ENCODE results near the gene AIFM1. TPM values are rescaled to one million over a fixed set of nuclear protein-coding genes. Genes with fewer than 3 reads are reported as not detected.

The AIFM1 gene
- total RNA-seq, 2 donors from 2014 or later = 35.6 to 86.9 TPM

DNA sequence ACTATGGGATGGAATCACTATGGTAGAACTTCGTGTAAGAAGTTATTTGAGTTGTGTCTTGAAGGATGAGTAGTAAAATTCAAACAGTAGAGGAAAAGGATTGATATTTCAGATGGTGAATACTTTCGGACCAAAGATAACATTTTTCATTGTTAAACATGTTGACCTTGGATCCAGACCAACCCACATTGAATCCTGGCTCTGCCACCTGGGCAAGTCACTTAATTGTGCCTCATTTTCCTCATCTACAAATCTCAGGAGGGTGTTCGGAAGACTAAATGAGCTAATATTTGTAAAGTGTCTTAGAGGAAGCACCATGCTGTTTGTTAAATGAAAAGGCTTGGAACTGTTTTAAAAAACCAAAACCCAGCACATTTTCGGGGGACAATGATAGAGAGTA is 1.4 kb upstream of the AIFM1 start:
- no peak for TF ChIP-seq CTCF (IDR thresholded peaks at IDR 0.05)
- peaks cover 0 to 8% of the 10 kb centered on the region in 2 donors for H3K4me1 ChIP-seq
- no peak overlapping the region for H3K27ac ChIP-seq
- H3K9me3 ChIP-seq = no peaks in the 10 kb centered on the region
- no peak overlapping the region for H3K4me3 ChIP-seq
- DNase-seq (ENCODE audit: low spot score) = no peak
- H3K27me3 ChIP-seq = no peaks in the 10 kb centered on the region
- H3K36me3 ChIP-seq = no peaks in the 10 kb centered on the region

GRCh38 chrX:130166503-130166777 is 799 bp upstream of the AIFM1 start:
- Histone ChIP-seq H3K27me3 (no peaks in the 10 kb centered on the region), H3K36me3 (no peaks in the 10 kb centered on the region), H3K4me1 (peaks cover 0 to 8% of the 10 kb centered on the region in 2 donors), H3K27ac (peak overlapping the region; percentile 87 to 91), H3K4me3 (peak overlapping the region; percentile 57), H3K9me3 (no peaks in the 10 kb centered on the region)
- no peak for DNase-seq (ENCODE audit: low spot score)
- TF ChIP-seq CTCF (IDR thresholded peaks at IDR 0.05) = no peak

DNA sequence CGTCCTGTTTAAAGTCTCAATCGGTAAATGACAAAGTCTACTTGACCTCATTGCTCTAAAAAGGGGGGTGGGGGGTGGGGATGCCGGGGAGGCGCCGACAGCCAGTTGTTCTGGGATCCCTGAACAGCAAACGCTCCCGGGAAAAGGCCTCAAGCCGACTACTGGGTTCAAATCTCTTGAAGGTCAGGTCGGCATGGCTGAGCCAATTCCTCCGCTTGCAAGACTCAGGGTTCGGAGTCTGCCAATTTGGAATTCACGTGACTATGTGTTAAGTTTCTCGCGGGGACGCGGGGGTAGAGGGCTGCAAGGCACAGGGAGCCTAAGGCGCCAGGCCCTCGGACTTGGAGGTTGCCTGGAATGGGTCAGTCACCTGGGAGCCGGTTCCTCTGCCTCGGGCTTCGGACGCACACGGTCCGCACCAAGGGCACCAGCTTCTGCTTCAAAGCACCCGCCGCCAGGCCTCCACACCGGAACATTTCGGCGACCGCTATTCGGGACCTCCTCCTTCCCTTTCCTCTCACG is 399 bp downstream of the AIFM1 start:
- Histone ChIP-seq H3K4me3 (peak overlapping the region; percentile 57), H3K27ac (peak overlapping the region; percentile 87 to 91), H3K36me3 (no peaks in the 10 kb centered on the region), H3K27me3 (no peaks in the 10 kb centered on the region), H3K9me3 (no peaks in the 10 kb centered on the region), H3K4me1 (peaks cover 0 to 8% of the 10 kb centered on the region in 2 donors)
- DNase-seq (ENCODE audit: low spot score) = peak; percentile 67
- TF ChIP-seq CTCF (IDR thresholded peaks at IDR 0.05) = no peak

DNA sequence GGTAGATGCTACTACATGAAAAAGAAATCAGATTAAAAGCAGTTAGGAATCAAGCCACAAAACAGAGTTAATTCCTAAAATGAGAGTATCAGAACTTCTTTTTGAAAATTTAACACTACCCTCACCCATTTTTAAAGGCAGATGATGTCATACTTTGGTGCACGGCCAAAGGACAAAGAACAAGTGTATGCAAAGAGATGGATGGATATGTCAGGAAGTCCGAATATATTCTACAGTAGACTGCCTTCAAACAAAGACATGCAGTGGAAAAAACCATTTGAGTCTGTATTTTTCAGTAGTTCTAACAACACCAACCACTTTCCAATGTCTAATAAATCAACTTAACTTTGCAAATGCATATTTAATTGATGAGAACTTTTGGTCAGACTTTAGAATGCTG is 2.2 kb downstream of the AIFM1 start:
- Histone ChIP-seq H3K27me3 (no peaks in the 10 kb centered on the region), H3K27ac (no peak overlapping the region)

DNA sequence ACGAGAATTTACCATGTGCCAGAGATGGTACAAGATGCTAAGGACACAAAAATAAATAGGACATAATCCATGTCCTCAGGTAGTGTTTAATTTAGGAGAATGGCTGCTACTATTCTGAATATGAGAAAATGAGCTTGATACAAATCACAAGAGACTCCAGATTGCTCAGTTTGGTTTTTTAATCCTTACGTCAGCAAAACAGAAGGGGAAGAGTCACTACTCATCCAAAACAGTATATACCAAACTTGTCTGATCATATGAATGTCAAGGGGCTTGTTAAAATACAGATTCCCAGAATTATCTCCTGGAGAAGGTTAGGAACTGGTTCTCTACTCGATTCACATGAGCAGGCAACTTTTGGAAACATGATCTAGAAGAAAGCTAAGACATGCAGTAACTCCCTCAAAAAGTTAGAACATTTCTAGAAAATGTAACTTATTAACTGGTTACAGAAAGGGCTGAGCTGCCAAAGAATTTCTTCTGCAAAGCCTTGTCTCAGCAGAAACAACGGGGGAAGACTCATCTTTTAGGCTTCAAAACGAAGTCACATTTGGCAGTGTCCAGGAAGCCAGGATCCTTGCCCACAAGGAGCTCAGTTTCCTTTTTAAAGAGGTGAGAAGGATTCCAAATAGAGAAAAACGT is 3.4 kb downstream of the AIFM1 start:
- peak overlapping the region in 1 of 2 donors; percentile 13 for H3K27ac ChIP-seq
- H3K4me3 ChIP-seq = no peak overlapping the region
- H3K36me3 ChIP-seq = no peaks in the 10 kb centered on the region
- TF ChIP-seq CTCF (IDR thresholded peaks at IDR 0.05) = no peak
- no peaks in the 10 kb centered on the region for H3K27me3 ChIP-seq
- H3K4me1 ChIP-seq = peaks cover 0 to 8% of the 10 kb centered on the region in 2 donors
- H3K9me3 ChIP-seq = no peaks in the 10 kb centered on the region
- DNase-seq (ENCODE audit: low spot score) = no peak

More for the DNA sequence above, 2.2 kb downstream of the AIFM1 start:
- DNase-seq (ENCODE audit: low spot score) = no peak
- no peak for TF ChIP-seq CTCF (IDR thresholded peaks at IDR 0.05)
- Histone ChIP-seq H3K9me3 (no peaks in the 10 kb centered on the region), H3K36me3 (no peaks in the 10 kb centered on the region), H3K4me1 (peaks cover 0 to 8% of the 10 kb centered on the region in 2 donors), H3K4me3 (no peak overlapping the region)

- Histone ChIP-seq H3K4me1 (peaks cover 0 to 5% of the 10 kb centered on the region in 2 donors), H3K27me3 (no peaks in the 10 kb centered on the region), H3K4me3 (no peak overlapping the region), H3K36me3 (no peaks in the 10 kb centered on the region), H3K27ac (no peak overlapping the region), H3K9me3 (no peaks in the 10 kb centered on the region)
- DNase-seq (ENCODE audit: low spot score) = no peak
- TF ChIP-seq CTCF (IDR thresholded peaks at IDR 0.05) = no peak
These were observed 5.9 kb downstream of the AIFM1 start for GRCh38 chrX:130159776-130160175.

Measured in right atrium auricular region (tissue), 2 donors.